Left renal pelvis (tissue), 4 donors: ENCODE data around the gene CEP104. TPM values are rescaled to one million over a fixed set of nuclear protein-coding genes. Genes with fewer than 3 reads are reported as not detected.

Source experiments
- DNase-seq, 4 donors: peaks; one replicate each; pipeline ENCODE4 v3.0.0-alpha.2; 2013; ENCODE audit warnings: low read depth in 4 of 4, low spot score in 3 of 4
- polyA plus RNA-seq, 4 donors: library from polyadenylated mRNA; unstranded; fragments of 120-200 nt; gene quantifications; one replicate each; pipeline ENCODE4 v1.2.1, GENCODE V29; 2013; ENCODE audit not compliant: insufficient read length in 4 of 4

CEP104 gene
- polyA plus RNA-seq: 10 to 100 TPM; 30.2 to 43.3 (median 37.7) TPM

GRCh38 chr1:3856923-3857790 lies at the start of gene CEP104, which contains the start of gene DFFB:
CEP104 (minus strand) TSS chr1:3857211; CDS start chr1:3852407, 4,804 bp downstream.
DFFB (plus strand) TSS chr1:3857476; CDS start chr1:3857604, 128 bp downstream.
- peak; percentile 88 to 92 (median 90) for DNase-seq

- no peak for DNase-seq
These were observed 49.6 kb upstream of the CEP104 start for GRCh38 chr1:3906672-3907020.

GRCh38 chr1:3905953-3906671 lies 49.1 kb upstream of the CEP104 start:
- no peak for DNase-seq

GRCh38 chr1:3905266-3905952 lies 48.4 kb upstream of the CEP104 start:
- DNase-seq: no peak

GRCh38 chr1:3904843-3905185 lies 47.8 kb upstream of the CEP104 start:
- DNase-seq: no peak

GRCh38 chr1:3904006-3904842 lies 47.2 kb upstream of the CEP104 start:
- no peak for DNase-seq

GRCh38 chr1:3903141-3904005 lies 46.4 kb upstream of the CEP104 start:
- DNase-seq: no peak

GRCh38 chr1:3902571-3903091 lies 45.6 kb upstream of the CEP104 start:
- no peak for DNase-seq

GRCh38 chr1:3902111-3902511 lies 45.1 kb upstream of the CEP104 start:
- DNase-seq: no peak

GRCh38 chr1:3900969-3901529 lies 44.0 kb upstream of the CEP104 start:
- peak; percentile 91 to 94 (median 94) for DNase-seq

GRCh38 chr1:3900150-3900968 lies 43.3 kb upstream of the CEP104 start, which contains the start of gene C1orf174:
C1orf174 (minus strand) TSS chr1:3900272; CDS start chr1:3900186, 86 bp downstream.
- DNase-seq: peak; percentile 97 to 99 (median 98)

GRCh38 chr1:3899754-3900149 lies 42.7 kb upstream of the CEP104 start:
- no peak for DNase-seq

GRCh38 chr1:3898994-3899753 lies 42.2 kb upstream of the CEP104 start:
- DNase-seq: no peak

GRCh38 chr1:3898475-3898735 lies 41.4 kb upstream of the CEP104 start:
- no peak for DNase-seq

- DNase-seq: no peak
These were observed 39.5 kb upstream of the CEP104 start for GRCh38 chr1:3896396-3897000.

GRCh38 chr1:3895951-3896325 lies 38.9 kb upstream of the CEP104 start:
- no peak for DNase-seq
